NCI-H82 treated with DMSO at 0.1 percent for 48 hours (cell line): ENCODE results near the gene ESR1.

ENCODE experiments used
- DNase-seq: peaks from one replicate; lab custom pipeline; 2025; ENCODE audit not compliant: unreplicated experiment; lab: John Stamatoyannopoulos, UW

Gene ESR1

DNA sequence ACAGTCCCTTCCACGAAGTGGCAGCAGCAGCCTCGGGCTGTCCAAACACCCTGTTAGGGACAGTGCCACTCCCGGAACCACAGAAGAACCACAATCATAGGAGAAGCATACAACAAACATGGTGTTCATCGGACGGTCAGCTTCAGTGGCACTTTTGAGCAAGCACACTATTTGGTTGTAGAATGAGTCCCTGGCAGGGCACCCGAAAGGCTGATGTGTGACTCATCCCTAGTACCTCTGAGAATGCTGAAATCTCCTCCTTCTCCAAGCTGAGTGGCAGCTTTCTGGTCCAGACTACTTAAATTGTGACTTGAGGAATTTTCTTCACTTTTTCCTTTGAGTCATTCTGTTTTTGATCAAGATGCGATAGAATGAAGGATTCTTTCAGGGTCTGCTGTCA, 282.5 kb downstream of the ESR1 start:
- no peak for DNase-seq

DNA sequence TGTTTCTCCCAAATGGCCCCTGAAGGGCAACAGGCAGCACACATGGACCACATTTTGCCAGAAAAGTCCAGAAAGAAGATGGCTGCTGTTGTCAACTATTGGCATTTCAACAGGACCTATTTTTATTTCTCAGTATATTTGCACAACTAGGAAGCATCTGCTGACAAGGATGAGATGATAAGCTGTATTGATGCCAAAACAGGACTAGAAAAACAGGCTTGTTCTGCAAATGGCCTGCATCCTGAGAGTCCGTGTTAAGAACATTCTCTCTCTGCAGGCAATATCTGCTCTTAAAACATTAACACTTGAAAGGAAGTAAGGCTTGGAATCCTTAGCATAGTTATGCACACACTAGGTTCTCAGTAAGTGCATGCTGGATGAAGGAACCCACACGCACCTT, 283.7 kb downstream of the ESR1 start:
- no peak for DNase-seq

DNA sequence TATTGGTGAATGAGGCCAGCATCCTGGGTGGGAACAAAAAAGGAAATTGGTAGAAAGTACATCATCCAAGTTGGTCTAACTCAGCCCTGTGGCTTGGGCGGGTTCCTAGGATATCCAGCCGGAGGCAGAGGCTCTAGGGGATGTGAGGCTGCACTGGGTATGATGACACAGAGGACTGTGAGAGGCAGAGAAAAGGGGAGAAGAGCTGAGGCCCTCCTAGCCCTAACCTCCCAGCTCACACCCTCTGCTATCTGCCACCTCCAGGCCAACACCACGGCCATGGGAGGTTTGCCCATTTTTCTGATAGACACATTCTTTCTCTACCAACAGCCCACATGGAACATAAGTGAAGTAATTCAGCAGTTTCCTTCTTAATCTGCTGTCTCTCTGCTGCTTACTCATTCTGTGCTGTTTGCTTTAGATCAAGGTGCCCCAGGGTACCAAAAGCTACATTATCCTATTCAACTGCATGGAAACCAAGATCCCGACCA, 284.4 kb downstream of the ESR1 start:
- DNase-seq = no peak

GRCh38 chr6:152093711-152094110, 286.2 kb downstream of the ESR1 start:
- DNase-seq = no peak

DNA sequence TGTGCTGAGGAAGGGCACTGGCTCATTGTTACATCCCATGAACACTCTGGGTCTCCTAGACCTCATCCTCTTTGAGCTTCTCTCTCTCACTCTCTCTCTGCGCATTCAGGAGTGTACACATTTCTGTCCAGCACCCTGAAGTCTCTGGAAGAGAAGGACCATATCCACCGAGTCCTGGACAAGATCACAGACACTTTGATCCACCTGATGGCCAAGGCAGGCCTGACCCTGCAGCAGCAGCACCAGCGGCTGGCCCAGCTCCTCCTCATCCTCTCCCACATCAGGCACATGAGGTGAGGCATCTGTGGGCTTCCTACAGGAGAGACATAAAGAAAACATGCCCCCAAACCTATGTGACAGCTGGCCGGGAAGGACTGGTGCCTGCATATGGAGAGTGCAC, 286.8 kb downstream of the ESR1 start:
- DNase-seq = no peak

GRCh38 chr6:152094992-152095592, 287.6 kb downstream of the ESR1 start:
- DNase-seq = no peak

GRCh38 chr6:152096863-152097496, 289.5 kb downstream of the ESR1 start:
- DNase-seq = peak; percentile 42

DNA sequence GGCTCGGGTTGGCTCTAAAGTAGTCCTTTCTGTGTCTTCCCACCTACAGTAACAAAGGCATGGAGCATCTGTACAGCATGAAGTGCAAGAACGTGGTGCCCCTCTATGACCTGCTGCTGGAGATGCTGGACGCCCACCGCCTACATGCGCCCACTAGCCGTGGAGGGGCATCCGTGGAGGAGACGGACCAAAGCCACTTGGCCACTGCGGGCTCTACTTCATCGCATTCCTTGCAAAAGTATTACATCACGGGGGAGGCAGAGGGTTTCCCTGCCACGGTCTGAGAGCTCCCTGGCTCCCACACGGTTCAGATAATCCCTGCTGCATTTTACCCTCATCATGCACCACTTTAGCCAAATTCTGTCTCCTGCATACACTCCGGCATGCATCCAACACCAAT, 291.2 kb downstream of the ESR1 start:
- DNase-seq = no peak

DNA sequence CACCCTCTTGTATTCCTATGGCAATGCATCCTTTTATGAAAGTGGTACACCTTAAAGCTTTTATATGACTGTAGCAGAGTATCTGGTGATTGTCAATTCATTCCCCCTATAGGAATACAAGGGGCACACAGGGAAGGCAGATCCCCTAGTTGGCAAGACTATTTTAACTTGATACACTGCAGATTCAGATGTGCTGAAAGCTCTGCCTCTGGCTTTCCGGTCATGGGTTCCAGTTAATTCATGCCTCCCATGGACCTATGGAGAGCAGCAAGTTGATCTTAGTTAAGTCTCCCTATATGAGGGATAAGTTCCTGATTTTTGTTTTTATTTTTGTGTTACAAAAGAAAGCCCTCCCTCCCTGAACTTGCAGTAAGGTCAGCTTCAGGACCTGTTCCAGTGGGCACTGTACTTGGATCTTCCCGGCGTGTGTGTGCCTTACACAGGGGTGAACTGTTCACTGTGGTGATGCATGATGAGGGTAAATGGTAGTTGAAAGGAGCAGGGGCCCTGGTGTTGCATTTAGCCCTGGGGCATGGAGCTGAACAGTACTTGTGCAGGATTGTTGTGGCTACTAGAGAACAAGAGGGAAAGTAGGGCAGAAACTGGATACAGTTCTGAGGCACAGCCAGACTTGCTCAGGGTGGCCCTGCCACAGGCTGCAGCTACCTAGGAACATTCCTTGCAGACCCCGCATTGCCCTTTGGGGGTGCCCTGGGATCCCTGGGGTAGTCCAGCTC, 292.1 kb downstream of the ESR1 start:
- DNase-seq = no peak

DNA sequence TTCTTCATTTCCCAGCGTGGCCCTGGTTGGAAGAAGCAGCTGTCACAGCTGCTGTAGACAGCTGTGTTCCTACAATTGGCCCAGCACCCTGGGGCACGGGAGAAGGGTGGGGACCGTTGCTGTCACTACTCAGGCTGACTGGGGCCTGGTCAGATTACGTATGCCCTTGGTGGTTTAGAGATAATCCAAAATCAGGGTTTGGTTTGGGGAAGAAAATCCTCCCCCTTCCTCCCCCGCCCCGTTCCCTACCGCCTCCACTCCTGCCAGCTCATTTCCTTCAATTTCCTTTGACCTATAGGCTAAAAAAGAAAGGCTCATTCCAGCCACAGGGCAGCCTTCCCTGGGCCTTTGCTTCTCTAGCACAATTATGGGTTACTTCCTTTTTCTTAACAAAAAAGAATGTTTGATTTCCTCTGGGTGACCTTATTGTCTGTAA, 292.7 kb downstream of the ESR1 start:
- DNase-seq = peak; percentile 39

DNA sequence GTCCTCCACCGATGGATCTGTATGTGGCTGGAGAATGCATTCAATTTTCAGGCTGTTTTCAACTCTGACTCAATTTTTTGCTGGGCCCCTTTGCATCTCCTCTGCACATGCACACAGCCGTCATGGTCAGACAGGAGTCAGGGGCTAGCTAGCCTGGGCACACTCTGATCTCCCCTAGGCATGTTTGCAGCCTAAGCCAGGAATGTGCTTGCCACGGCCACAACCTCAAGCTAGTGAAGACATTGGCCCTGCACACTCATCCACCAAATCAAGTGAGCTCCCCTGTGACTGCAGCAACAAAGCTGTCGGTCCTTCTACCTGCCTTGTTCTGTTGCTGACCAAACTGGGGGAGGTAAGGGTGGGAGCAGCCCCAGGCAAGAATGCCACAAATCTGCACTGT, 300.5 kb downstream of the ESR1 start:
- no peak for DNase-seq

DNA sequence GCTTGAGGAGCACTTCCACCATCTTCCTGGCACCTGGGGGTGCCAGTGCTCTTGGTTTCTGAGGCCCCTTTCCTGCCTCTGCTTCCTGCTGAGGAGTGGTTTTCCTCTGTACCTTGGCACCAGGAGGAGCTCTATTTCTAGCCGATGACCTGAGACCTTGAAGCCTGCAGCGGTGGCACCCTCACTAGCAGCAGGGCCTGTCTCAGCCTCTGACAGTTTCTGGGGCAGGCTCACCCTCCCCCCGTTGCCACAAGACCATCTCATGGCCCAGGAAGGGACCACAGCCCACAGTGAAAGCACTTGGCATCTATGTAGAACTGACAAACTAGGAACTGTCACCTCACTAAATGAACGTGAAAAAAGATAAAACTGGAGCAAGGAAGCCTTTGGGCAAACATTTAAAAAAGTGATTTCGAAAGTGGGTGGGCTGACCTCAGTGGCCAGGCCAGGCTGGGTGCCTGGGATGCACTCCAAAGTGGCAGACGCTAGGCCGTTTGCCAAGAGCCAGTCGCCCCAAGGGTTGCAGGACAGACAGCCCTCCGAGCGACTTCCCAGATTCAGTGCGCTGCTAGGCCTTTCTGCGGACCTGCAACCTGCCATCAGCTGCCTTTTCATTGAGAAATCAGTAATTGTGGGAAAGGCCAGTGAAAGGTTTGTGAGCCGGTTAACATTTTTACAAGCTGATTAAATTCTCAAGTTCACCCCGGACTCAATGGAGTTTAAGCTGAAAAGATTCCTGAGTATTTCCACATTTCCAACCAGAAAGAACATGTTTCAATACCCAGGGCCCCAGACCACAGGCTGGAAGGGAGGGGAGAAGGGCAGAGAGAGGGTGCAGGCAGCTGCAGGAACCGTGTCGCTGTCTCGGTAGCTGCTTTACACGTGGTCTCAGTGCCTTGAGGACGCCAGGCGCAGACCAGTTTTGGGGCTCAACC, 303.7 kb downstream of the ESR1 start:
- DNase-seq = no peak

DNA sequence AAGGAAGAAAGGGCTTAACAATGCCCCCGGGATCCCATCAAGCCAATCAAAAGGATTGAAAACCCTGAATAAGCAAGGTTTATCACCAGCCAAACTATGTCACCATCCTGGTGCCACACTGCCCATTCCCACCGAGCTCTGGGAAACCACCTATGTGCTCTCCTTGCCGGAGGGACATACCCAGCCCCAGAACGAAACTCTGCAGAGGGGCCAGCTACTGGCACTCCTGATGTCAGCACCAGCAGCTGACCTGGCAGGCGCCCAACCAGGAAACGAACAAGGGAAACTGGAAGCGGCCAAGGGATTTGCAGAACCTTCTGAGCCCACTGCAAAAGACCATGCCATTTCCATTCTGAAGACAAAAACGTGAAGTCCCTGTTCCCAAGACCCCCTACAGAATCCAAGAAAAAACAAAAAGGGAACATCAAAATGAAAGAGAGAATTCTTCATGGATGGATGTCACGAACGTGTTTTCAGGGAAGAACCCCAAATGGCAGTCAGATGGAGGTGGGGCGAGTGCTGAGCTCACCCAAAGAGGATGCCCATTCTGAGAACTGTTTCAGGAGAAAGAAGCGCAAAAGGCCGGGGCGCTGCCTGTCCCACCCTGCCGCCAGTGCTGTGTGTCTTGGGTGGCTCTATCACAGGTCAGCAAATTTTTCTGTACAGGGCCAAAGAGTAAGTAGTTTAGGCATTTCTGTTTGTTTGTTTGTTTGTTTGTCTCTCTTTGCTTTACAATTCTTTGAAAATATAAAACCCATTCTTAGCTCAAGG, 305.2 kb downstream of the ESR1 start:
- no peak for DNase-seq

DNA sequence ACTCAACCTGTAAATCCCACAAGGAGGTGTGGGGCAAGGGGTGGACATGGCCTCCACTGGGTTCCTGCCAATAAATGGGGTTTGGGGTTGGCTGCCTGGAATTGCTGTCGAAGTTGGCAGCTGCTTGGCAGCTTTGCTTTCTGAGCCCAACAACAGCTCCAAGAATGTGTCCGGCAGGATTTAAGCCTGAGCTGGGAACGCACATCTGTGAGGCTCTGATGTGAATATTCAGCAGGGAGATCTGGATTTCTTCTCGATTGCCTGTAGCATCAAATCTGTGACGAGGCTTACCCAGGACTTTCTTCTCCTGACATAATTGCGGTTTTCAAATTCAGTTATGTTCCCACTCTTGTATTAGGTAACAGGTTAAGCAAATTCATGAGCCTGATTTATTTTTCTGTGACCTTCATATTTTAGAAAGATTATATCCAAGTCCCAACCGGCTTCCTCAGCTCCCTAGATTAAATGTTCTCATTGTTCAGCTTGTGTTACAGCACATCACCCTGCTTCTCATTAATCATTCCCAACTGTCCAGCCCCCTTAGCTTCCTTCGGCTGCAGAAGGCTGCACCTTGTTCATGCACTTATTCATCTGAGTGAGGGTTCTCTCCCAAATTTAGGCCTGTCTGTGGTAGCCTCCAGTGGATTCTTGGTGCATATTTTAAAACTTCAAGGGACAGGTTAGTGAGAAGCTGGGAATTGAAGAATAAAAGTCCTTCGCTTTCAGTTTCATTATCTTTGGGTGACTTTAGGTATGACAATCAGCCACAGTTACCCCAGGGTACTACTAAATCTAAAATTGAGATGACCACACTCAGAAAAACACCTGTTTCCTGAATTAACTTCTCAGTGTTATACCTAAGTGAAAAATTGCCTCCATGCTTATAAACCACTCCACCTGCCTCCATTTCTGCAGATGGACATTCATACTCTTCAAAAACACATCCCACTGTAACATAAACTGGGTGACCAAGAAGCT, 310.0 kb downstream of the ESR1 start:
- DNase-seq = no peak

DNA sequence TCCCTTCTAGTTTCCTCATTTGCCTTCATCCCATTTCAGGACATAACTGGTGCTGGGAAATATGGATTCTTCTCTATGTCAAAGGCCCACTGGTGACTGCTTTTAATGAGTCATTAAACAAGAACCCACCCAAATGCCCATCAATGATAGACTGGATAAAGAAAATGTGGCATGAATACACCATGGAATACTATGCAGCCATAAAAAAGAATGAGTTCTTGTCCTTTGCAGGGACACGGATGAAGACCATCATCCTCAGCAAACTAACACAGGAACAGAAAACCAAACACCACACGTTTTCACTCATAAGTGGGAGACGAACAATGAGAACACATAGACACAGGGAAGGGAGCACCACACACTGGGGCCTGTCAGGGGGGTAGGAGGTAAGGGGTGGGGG, 310.7 kb downstream of the ESR1 start:
- DNase-seq = no peak

- DNase-seq = no peak
Measured at GRCh38 chr6:152118678-152119077, 311.2 kb downstream of the ESR1 start.

DNA sequence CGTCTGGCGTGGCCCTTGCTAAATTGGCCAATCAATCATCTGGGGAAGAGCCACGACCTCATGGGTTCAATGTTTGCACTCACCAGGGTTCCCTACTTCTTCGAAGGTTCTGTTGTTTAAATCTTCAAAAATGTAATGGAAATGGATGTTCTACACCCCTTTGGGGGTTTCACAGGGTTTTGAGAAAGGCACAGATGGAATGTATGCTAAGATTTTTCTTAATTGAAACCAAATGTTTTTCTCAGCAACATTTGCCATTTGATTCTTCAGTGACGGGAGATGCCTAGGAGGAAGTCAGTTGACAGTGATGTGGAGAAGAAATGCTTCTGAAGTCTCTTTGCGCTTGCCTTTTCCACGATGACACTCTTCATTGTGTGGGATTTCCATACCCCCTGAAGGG, 312.3 kb downstream of the ESR1 start:
- DNase-seq = no peak

- no peak for DNase-seq
Measured at GRCh38 chr6:152121910-152122309, 314.4 kb downstream of the ESR1 start.

GRCh38 chr6:152122434-152122833, 315.0 kb downstream of the ESR1 start:
- no peak for DNase-seq
